Sigmoid colon (tissue), 3 donors: ENCODE results near the gene BCAS3.

ENCODE experiments used
- POLR2A ChIP-seq, 2 donors: fragments of 450-650 bp; IDR thresholded peaks; one replicate each; pipeline ENCODE4 v1.6.1; 2016; ENCODE audit warnings: antibody characterized with exemption in 2 of 2, mild to moderate bottlenecking in 2 of 2, moderate library complexity in 2 of 2
- TF ChIP-seq, protein P1 (sequence below), 4 experiments: fragments of 450-650 bp in 3 of 4; fragments of 200-600 bp in 1 of 4; IDR thresholded peaks; one replicate each; pipeline ENCODE4 v1.5.1; 2016 to 2019; ENCODE audit warnings: antibody characterized with exemption in 4 of 4, mild to moderate bottlenecking in 3 of 4, moderate library complexity in 2 of 4

GRCh38 chr17:61368049-61368831, 690.6 kb downstream of the BCAS3 start:
- TF ChIP-seq, protein P1, sequence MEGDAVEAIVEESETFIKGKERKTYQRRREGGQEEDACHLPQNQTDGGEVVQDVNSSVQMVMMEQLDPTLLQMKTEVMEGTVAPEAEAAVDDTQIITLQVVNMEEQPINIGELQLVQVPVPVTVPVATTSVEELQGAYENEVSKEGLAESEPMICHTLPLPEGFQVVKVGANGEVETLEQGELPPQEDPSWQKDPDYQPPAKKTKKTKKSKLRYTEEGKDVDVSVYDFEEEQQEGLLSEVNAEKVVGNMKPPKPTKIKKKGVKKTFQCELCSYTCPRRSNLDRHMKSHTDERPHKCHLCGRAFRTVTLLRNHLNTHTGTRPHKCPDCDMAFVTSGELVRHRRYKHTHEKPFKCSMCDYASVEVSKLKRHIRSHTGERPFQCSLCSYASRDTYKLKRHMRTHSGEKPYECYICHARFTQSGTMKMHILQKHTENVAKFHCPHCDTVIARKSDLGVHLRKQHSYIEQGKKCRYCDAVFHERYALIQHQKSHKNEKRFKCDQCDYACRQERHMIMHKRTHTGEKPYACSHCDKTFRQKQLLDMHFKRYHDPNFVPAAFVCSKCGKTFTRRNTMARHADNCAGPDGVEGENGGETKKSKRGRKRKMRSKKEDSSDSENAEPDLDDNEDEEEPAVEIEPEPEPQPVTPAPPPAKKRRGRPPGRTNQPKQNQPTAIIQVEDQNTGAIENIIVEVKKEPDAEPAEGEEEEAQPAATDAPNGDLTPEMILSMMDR (IDR thresholded peaks at IDR 0.05): no peak
- no peak for TF ChIP-seq POLR2A (IDR thresholded peaks at IDR 0.05)
